A549 (cell line): ENCODE results near the gene RHOBTB1. TPM values are rescaled to one million over a fixed set of nuclear protein-coding genes. Genes with fewer than 3 reads are reported as not detected.

Source experiments
- ATAC-seq, 2 experiments: fragments of 200-7000 bp in 1 of 2; fragments of >200 bp in 1 of 2; cut with Nextera tagmentation in 1 of 2; cut with Tn5 transposase in 1 of 2; 3 replicates each; pipeline versions ENCODE4 v1.8.0 to v1.9.1; 2018 to 2020; ENCODE audit warnings: mild to moderate bottlenecking in 1 of 2, moderate library complexity in 1 of 2
- CTCF ChIA-PET: fragments of 300-600 bp; sonication (Branson Sonifier 250); formaldehyde crosslinking; extraction: SDS; loops from one replicate; lab custom pipeline; 2021; ENCODE audit warnings: antibody characterized with exemption, inconsistent platforms; lab: Yijun Ruan, JAX
- POLR2A ChIA-PET: fragments of 350-600 bp; formaldehyde crosslinking; extraction: SDS; loops from one replicate; lab custom pipeline; 2021; ENCODE audit warnings: antibody characterized with exemption, inconsistent platforms; lab: Yijun Ruan, JAX
- DNase-seq, 2 experiments: peaks; one replicate each; pipeline versions ENCODE4 v3.0.0 to v3.0.0-alpha.2; 2011 to 2016; ENCODE audit warnings: low read depth in 1 of 2, low spot score in 1 of 2
- FAIRE-seq: peaks from 2 replicates; lab custom pipeline; 2011; peaks lifted over from hg19 to GRCh38; lab: Jason Lieb, UNC
- H3K27ac ChIP-seq, 2 experiments: fragments of >200 bp; sonication (Bioruptor Twin); formaldehyde crosslinking; 3 replicates each; pipeline ENCODE4 v1.5.1; 2016 to 2017
- H3K4me1 ChIP-seq: fragments of >200 bp; sonication (Bioruptor Twin); formaldehyde crosslinking; 3 replicates; pipeline ENCODE4 v1.6.1; 2016
- H3K4me2 ChIP-seq: fragments of >200 bp; sonication (Bioruptor Twin); formaldehyde crosslinking; 3 replicates; pipeline ENCODE4 v1.6.1; 2016
- H3K4me3 ChIP-seq: fragments of >200 bp; sonication (Bioruptor Twin); formaldehyde crosslinking; 3 replicates; pipeline ENCODE4 v1.5.1; 2016
- H3K9me3 ChIP-seq: fragments of >200 bp; sonication (Bioruptor Twin); formaldehyde crosslinking; 3 replicates; pipeline ENCODE4 v1.6.1; 2016
- BHLHE40 ChIP-seq: IDR thresholded peaks from 2 replicates; pipeline ENCODE4 v1.6.1; 2012; ENCODE audit warnings: low read depth, low read length, inconsistent platforms
- CBX2 ChIP-seq: fragments of 200-600 bp; sonication (generic); IDR thresholded peaks from 2 replicates; pipeline ENCODE4 v1.6.1; 2016; ENCODE audit warnings: low read depth, mild to moderate bottlenecking, borderline replicate concordance
- CEBPB ChIP-seq, 2 experiments: fragments of >200 bp in 1 of 2; sonication (Bioruptor Twin) in 1 of 2; formaldehyde crosslinking in 1 of 2; IDR thresholded peaks; 2 replicates each; pipeline ENCODE4 v1.6.1; 2012 to 2016
- ELK1 ChIP-seq: fragments of 150-350 bp; IDR thresholded peaks from 2 replicates; pipeline ENCODE4 v1.6.1; 2014; ENCODE audit warnings: low read depth, mild to moderate bottlenecking, low read length
- ESRRA ChIP-seq: fragments of 150-350 bp; IDR thresholded peaks from 2 replicates; pipeline ENCODE4 v1.6.1; 2014; ENCODE audit warnings: mild to moderate bottlenecking, low read length, borderline replicate concordance
- FOSL2 ChIP-seq, 2 experiments: fragments of 450-650 bp in 1 of 2; fragments of >200 bp in 1 of 2; sonication (Bioruptor Twin) in 1 of 2; formaldehyde crosslinking; IDR thresholded peaks; 2 replicates each; pipeline versions ENCODE4 v1.5.0 to v1.6.1; 2016 to 2020; ENCODE audit warnings: mild to moderate bottlenecking in 1 of 2, moderate library complexity in 1 of 2
- FOXS1 ChIP-seq: fragments of 250-450 bp; sonication (Bioruptor Pico); IDR thresholded peaks from 2 replicates; pipeline ENCODE4 v1.5.0; 2020; ENCODE audit warnings: mild to moderate bottlenecking, moderate library complexity
- GATA3 ChIP-seq: IDR thresholded peaks from 2 replicates; pipeline ENCODE4 v1.6.1; 2012; ENCODE audit warnings: borderline replicate concordance
- HES2 ChIP-seq: fragments of >200 bp; sonication (Bioruptor Twin); formaldehyde crosslinking; IDR thresholded peaks from 2 replicates; pipeline ENCODE4 v1.6.1; 2016
- HMGXB4 ChIP-seq: fragments of 250-450 bp; sonication (Bioruptor Pico); IDR thresholded peaks from 2 replicates; pipeline ENCODE4 v1.5.0; 2021; ENCODE audit warnings: mild to moderate bottlenecking, moderate library complexity, borderline replicate concordance
- JUN ChIP-seq, 2 experiments: fragments of >200 bp; sonication (Bioruptor Twin); formaldehyde crosslinking; IDR thresholded peaks; 2 replicates in 1 of 2; 3 replicates in 1 of 2; pipeline ENCODE4 v1.6.1; 2016 to 2017
- JUNB ChIP-seq: fragments of >200 bp; sonication (Bioruptor Twin); formaldehyde crosslinking; IDR thresholded peaks from 2 replicates; pipeline ENCODE4 v1.6.1; 2016
- KDM5A ChIP-seq: fragments of 200-600 bp; sonication (generic); IDR thresholded peaks from 2 replicates; pipeline ENCODE4 v1.6.1; 2016; ENCODE audit warnings: antibody characterized with exemption, mild to moderate bottlenecking
- MAFK ChIP-seq: fragments of 450-650 bp; IDR thresholded peaks from 2 replicates; pipeline ENCODE4 v1.6.1; 2014; ENCODE audit not compliant: partially characterized antibody
- RARB ChIP-seq: fragments of 250-450 bp; sonication (Bioruptor Pico); IDR thresholded peaks from 2 replicates; pipeline ENCODE4 v1.8.0; 2021; ENCODE audit warnings: mild to moderate bottlenecking, moderate library complexity
- RCOR1 ChIP-seq: fragments of 150-350 bp; IDR thresholded peaks from 2 replicates; pipeline ENCODE4 v1.6.1; 2014; ENCODE audit warnings: antibody characterized with exemption, low read length, low read depth
- RFX5 ChIP-seq: fragments of 450-650 bp; IDR thresholded peaks from 2 replicates; pipeline ENCODE4 v1.7.1; 2014; ENCODE audit warnings: antibody characterized with exemption, mild to moderate bottlenecking, moderate library complexity
- ZSCAN20 ChIP-seq: fragments of 250-450 bp; sonication (Bioruptor Pico); IDR thresholded peaks from 2 replicates; pipeline ENCODE4 v1.8.0; 2022; ENCODE audit warnings: mild to moderate bottlenecking, moderate library complexity
- WGBS: methylation state at CpG from one replicate; pipeline ENCODE4 v1.1.6; 2017; ENCODE audit errors: missing lambda C conversion rate; 5-methylcytosine and 5-hydroxymethylcytosine counted together
- polyA plus RNA-seq, 4 experiments: library from polyadenylated mRNA; depleted of rRNA in 3 of 4; stranded (reverse); fragments of >200 nt; fragmentation: RNase III in 1 of 4; extraction: RNeasy Plus Mini Kit Qiagen cat#74134 plus additional on column Dnase treatment in 1 of 4; gene quantifications; 2 replicates in 3 of 4; 3 replicates in 1 of 4; pipeline ENCODE4 v1.2.3, GENCODE V29; 2011 to 2017
- TF ChIP-seq, protein P1 (sequence below): fragments of 450-650 bp; IDR thresholded peaks from 2 replicates; pipeline ENCODE4 v1.6.1; 2014; ENCODE audit warnings: antibody characterized with exemption
- TF ChIP-seq, protein P2 (sequence below): fragments of >200 bp; sonication (Bioruptor Twin); formaldehyde crosslinking; IDR thresholded peaks from 3 replicates; pipeline ENCODE4 v1.5.1; 2016

Gene RHOBTB1
- polyA plus RNA-seq, 2 of the 4 experiments (the other 2 are of a cell fraction), result 6.6 to 24.7 TPM

GRCh38 chr10:60963441-60964256 lies 19.7 kb upstream of the RHOBTB1 start:
- DNase-seq (no peak), ATAC-seq (peak in 1 of 2 experiments; percentile 41; a peak in 2 of 6 replicates), FAIRE-seq (no peak)
- WGBS, result 4% methylated on average over 4 of the region's 4 CpGs
- TF ChIP-seq HES2 (no peak), FOSL2 (IDR thresholded peaks at IDR 0.05) (no peak), FOSL2 (CRISPR knock-in tag; IDR thresholded peaks at IDR 0.05) (peak; percentile 41), RCOR1 (no peak), ESRRA (no peak), MAFK (no peak)
- Histone ChIP-seq H3K4me1 (peaks cover 42% of the 10 kb centered on the region), H3K4me3 (no peak overlapping the region), H3K9me3 (no peaks in the 10 kb centered on the region), H3K4me2 (peak overlapping the region; percentile 71), H3K27ac (peak overlapping the region; percentile 69 to 73)
- POLR2A ChIA-PET, result interaction anchor here (0.9 kb wide), 1 partner anchor 20 kb away, joined by 7 read pairs; the partner anchor contains the start of gene RHOBTB1
- CTCF ChIA-PET, result interaction anchor here (0.8 to 1.2 kb wide), 8 partner anchors 12 to 146 kb away, joined by 3 to 14 read pairs (median 4); no protein-coding TSS in a partner anchor

- DNase-seq, result no peak
- H3K4me1 ChIP-seq, result peaks cover 44% of the 10 kb centered on the region
- WGBS, result 82% methylated on average over 3 of the region's 3 CpGs
- CTCF ChIA-PET, result interaction anchor here (0.8 kb wide), 1 partner anchor 11 kb away, joined by 8 read pairs; no protein-coding TSS in a partner anchor
- H3K9me3 ChIP-seq, result no peaks in the 10 kb centered on the region
- peak overlapping the region; percentile 71 for H3K4me2 ChIP-seq
- no peak for ATAC-seq
- POLR2A ChIA-PET, result no interaction called here
- FAIRE-seq, result no peak
- no peak overlapping the region for H3K4me3 ChIP-seq
- H3K27ac ChIP-seq, result peak overlapping the region; percentile 69 to 73
- TF ChIP-seq, protein P1, sequence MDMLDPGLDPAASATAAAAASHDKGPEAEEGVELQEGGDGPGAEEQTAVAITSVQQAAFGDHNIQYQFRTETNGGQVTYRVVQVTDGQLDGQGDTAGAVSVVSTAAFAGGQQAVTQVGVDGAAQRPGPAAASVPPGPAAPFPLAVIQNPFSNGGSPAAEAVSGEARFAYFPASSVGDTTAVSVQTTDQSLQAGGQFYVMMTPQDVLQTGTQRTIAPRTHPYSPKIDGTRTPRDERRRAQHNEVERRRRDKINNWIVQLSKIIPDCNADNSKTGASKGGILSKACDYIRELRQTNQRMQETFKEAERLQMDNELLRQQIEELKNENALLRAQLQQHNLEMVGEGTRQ, result no peak
- TF ChIP-seq JUNB (no peak), HMGXB4 (no peak), RFX5 (no peak), ELK1 (no peak), FOXS1 (CRISPR knock-in tag) (no peak), CEBPB (IDR thresholded peaks at IDR 0.05) (no peak), RARB (no peak), JUN (IDR thresholded peaks at IDR 0.05) (no peak), KDM5A (no peak), CBX2 (no peak), BHLHE40 (no peak), GATA3 (no peak), ZSCAN20 (CRISPR knock-in tag) (no peak), HES2 (no peak)
- TF ChIP-seq, protein P2, sequence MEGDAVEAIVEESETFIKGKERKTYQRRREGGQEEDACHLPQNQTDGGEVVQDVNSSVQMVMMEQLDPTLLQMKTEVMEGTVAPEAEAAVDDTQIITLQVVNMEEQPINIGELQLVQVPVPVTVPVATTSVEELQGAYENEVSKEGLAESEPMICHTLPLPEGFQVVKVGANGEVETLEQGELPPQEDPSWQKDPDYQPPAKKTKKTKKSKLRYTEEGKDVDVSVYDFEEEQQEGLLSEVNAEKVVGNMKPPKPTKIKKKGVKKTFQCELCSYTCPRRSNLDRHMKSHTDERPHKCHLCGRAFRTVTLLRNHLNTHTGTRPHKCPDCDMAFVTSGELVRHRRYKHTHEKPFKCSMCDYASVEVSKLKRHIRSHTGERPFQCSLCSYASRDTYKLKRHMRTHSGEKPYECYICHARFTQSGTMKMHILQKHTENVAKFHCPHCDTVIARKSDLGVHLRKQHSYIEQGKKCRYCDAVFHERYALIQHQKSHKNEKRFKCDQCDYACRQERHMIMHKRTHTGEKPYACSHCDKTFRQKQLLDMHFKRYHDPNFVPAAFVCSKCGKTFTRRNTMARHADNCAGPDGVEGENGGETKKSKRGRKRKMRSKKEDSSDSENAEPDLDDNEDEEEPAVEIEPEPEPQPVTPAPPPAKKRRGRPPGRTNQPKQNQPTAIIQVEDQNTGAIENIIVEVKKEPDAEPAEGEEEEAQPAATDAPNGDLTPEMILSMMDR, result no peak
- TF ChIP-seq, all 56 proteins: peak for 0
These were observed 19.0 kb upstream of the RHOBTB1 start for GRCh38 chr10:60962946-60963345.
